H1 (cell line): ENCODE measurements around the gene MEP1A. TPM values are rescaled to one million over a fixed set of nuclear protein-coding genes. Genes with fewer than 3 reads are reported as not detected.

ENCODE experiments used
- polyA plus RNA-seq, 7 experiments: library from polyadenylated mRNA; depleted of rRNA in 3 of 7; stranded (reverse) in 5 of 7; unstranded in 2 of 7; fragments of >200 nt in 5 of 7; fragments of 200-250 nt in 2 of 7; gene quantifications; 1 replicate in 5 of 7; 2 replicates in 1 of 7; 4 replicates in 1 of 7; pipeline versions ENCODE4 v1.2.1 to v1.2.3, GENCODE V29; 2011 to 2013; ENCODE audit warnings: missing spikeins in 2 of 7, mixed read lengths in 2 of 7
- total RNA-seq: library from RNA; stranded (reverse); fragmentation: NEBNext Ultra II Directional; extraction: Animal tissue kit (Norgen Biotek cat#: 25700); gene quantifications from 2 replicates; pipeline ENCODE4 v1.2.1, GENCODE V29; 2021
- TF ChIP-seq, protein P1 (sequence below): IDR thresholded peaks from 2 replicates; pipeline ENCODE4 v1.6.1; 2012; ENCODE audit warnings: low read length, inconsistent platforms

MEP1A gene
- total and polyA plus RNA-seq, 2 of the 8 experiments (the other 6 are each of a cell fraction or from before 2014, with no cell fraction given) = 0.03 TPM; not detected in 1

DNA sequence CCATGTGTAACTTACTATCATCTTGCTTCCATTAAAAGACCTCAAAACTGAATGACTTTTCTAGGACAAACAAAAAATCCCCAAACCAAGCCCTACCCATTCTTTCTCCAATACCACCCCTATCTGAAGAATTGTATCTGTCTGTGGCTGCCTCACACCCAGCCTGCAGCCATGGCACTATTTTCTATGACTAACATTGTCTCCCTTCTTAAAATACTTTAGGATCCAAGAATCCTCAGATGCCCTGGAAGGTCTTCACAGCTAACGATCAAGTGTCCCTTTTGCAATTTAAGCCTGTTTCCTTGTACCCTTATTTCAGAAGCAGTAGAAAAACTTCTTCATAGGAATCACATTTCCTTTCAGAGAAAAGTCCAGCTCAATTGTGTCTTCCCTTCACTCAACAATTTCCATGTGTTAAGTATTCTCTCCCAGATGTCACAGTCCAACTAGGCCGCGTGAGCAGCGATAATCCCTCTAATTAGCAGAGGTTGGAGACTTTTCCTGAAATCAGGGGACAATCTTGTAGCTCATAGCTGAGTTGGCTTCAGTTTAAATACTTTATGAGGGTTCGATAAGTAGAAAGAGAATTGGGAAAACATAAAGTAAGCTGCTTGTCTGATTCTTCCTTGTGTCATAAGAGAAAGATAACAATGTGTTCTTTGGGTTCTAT lies 5.2 kb upstream of the MEP1A start (continued):
- TF ChIP-seq, protein P1, sequence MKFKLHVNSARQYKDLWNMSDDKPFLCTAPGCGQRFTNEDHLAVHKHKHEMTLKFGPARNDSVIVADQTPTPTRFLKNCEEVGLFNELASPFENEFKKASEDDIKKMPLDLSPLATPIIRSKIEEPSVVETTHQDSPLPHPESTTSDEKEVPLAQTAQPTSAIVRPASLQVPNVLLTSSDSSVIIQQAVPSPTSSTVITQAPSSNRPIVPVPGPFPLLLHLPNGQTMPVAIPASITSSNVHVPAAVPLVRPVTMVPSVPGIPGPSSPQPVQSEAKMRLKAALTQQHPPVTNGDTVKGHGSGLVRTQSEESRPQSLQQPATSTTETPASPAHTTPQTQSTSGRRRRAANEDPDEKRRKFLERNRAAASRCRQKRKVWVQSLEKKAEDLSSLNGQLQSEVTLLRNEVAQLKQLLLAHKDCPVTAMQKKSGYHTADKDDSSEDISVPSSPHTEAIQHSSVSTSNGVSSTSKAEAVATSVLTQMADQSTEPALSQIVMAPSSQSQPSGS = no peak
